ENCODE measurements around the gene SMARCB1.

GRCh38 chr22:23857606-23858483 lies 71.1 kb downstream of the SMARCB1 start, which contains the start of gene SLC2A11:
- peak; percentile 25; the same call in 1 of the 2 replicates for TF ChIP-seq CTCF (IDR thresholded peaks at IDR 0.05; ENCODE audit: low read length)
- TF ChIP-seq EZH2 (IDR thresholded peaks at IDR 0.05; ENCODE audit: borderline replicate concordance, low read length) = no peak

Measured in OCI-LY1 (cell line).